Mammary epithelial cell (primary cell): ENCODE measurements around the gene TESK1.

Source experiments
- EZH2 ChIP-seq: IDR thresholded peaks from 2 replicates; pipeline ENCODE4 v1.6.1; 2012; ENCODE audit warnings: low read length, inconsistent platforms, borderline replicate concordance
- TF ChIP-seq, protein P1 (sequence below), 2 donors: IDR thresholded peaks in 1 of 2; conservative IDR thresholded peaks in 1 of 2; 2 replicates each; pipeline ENCODE4 v1.5.1; 2011 to 2012; ENCODE audit warnings: inconsistent platforms in 2 of 2, low read length in 2 of 2, mild to moderate bottlenecking in 2 of 2, control low read depth in 1 of 2, low read depth in 1 of 2; ENCODE audit not compliant: insufficient read depth in 1 of 2; ENCODE audit errors: extremely low read depth in 1 of 2

DNA sequence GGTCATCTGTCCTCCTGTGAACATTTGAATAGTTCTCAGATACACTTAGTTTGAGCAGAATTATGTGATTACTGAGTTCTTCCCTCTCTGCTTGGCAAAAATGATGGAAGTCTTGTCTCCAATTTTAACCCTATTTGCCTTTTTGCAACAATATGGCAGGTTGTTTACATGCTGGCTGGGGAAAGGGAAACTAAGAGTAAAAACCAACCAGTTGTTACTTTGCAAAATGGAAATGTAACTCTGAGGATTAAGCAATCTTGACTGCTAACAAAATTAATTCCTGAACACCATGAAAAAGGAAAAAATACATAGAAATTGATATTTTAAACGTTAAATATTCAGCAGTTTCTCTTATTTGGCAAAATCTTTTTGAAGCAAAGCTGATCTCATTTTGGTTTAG, 34.6 kb downstream of the TESK1 start:
- TF ChIP-seq, protein P1, sequence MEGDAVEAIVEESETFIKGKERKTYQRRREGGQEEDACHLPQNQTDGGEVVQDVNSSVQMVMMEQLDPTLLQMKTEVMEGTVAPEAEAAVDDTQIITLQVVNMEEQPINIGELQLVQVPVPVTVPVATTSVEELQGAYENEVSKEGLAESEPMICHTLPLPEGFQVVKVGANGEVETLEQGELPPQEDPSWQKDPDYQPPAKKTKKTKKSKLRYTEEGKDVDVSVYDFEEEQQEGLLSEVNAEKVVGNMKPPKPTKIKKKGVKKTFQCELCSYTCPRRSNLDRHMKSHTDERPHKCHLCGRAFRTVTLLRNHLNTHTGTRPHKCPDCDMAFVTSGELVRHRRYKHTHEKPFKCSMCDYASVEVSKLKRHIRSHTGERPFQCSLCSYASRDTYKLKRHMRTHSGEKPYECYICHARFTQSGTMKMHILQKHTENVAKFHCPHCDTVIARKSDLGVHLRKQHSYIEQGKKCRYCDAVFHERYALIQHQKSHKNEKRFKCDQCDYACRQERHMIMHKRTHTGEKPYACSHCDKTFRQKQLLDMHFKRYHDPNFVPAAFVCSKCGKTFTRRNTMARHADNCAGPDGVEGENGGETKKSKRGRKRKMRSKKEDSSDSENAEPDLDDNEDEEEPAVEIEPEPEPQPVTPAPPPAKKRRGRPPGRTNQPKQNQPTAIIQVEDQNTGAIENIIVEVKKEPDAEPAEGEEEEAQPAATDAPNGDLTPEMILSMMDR (conservative IDR thresholded peaks at IDR 0.05 in 1 of 2, IDR thresholded peaks at IDR 0.05 in 1 of 2; ENCODE audit: extremely low read depth in 1 of 2, insufficient read depth in 1 of 2, low read depth in 1 of 2, low read length in 2 of 2): no peak
- TF ChIP-seq EZH2: no peak
